ENCODE data around the gene CD163L1. TPM values are rescaled to one million over a fixed set of nuclear protein-coding genes. Genes with fewer than 3 reads are reported as not detected.
A peak's percentile ranks its signal among the peaks of the same experiment; 100 is the strongest.

CD163L1 gene
- total RNA-seq, 1 donor from 2014 or later: 16.0 TPM

GRCh38 chr12:7324176-7324575 is 119.8 kb downstream of the CD163L1 start:
- no peak for DNase-seq (ENCODE audit: low read depth in 2 of 2)

- DNase-seq (ENCODE audit: low read depth in 2 of 2): no peak
Observed at GRCh38 chr12:7322599-7322998, 121.4 kb downstream of the CD163L1 start.

GRCh38 chr12:7321624-7322023 is 122.3 kb downstream of the CD163L1 start:
- DNase-seq (ENCODE audit: low read depth in 2 of 2): no peak

GRCh38 chr12:7319930-7320329 is 124.0 kb downstream of the CD163L1 start:
- DNase-seq (ENCODE audit: low read depth in 2 of 2): peak in 1 of 2 donors; percentile 5

GRCh38 chr12:7310070-7310469 is 133.9 kb downstream of the CD163L1 start:
- DNase-seq (ENCODE audit: low read depth in 2 of 2): no peak

Other genes with a start within 250 kb of the CD163L1 start
- gene ACSM4, start 140.1 kb downstream of the CD163L1 start, total RNA-seq: not detected in 2 replicates
- under 0.01 TPM in 1 of 2 replicates, not detected in the other for gene CD163, start 59.6 kb upstream of the CD163L1 start, total RNA-seq
- not detected in 2 replicates for gene APOBEC1, start 221.8 kb upstream of the CD163L1 start, total RNA-seq

All from dermis microvascular lymphatic vessel endothelial cell (primary cell).